SJSA1 (cell line): Measurements from ENCODE around the gene CCL2. TPM values are rescaled to one million over a fixed set of nuclear protein-coding genes. Genes with fewer than 3 reads are reported as not detected.
A peak's percentile ranks its signal among the peaks of the same experiment; 100 is the strongest.

Experiments
- DNase-seq, 2 experiments: peaks; one replicate each; pipeline ENCODE4 v3.0.0-alpha.2; 2015 to 2020; ENCODE audit warnings: low spot score in 2 of 2, low read depth in 1 of 2
- H3K27ac ChIP-seq: fragments of 250-450 bp; sonication (Bioruptor Pico); 2 replicates; pipeline ENCODE4 v1.5.1; 2020; ENCODE audit warnings: mild to moderate bottlenecking, moderate library complexity
- H3K27me3 ChIP-seq: fragments of 250-450 bp; sonication (Bioruptor Pico); replicated peaks from 2 replicates; pipeline ENCODE4 v1.5.1; 2020; ENCODE audit warnings: mild to moderate bottlenecking, moderate library complexity
- H3K36me3 ChIP-seq: fragments of 250-450 bp; sonication (Bioruptor Pico); 2 replicates; pipeline ENCODE4 v1.5.1; 2020; ENCODE audit warnings: mild to moderate bottlenecking
- H3K4me1 ChIP-seq: fragments of 250-450 bp; sonication (Bioruptor Pico); replicated peaks from 2 replicates; pipeline ENCODE4 v1.6.1; 2021; ENCODE audit warnings: mild to moderate bottlenecking
- H3K4me3 ChIP-seq: fragments of 250-450 bp; sonication (Bioruptor Pico); 2 replicates; pipeline ENCODE4 v1.5.1; 2020; ENCODE audit warnings: mild to moderate bottlenecking
- H3K9me3 ChIP-seq: fragments of 250-450 bp; sonication (Bioruptor Pico); replicated peaks from 2 replicates; pipeline ENCODE4 v1.5.1; 2020; ENCODE audit warnings: mild to moderate bottlenecking
- total RNA-seq: library from RNA; depleted of rRNA; stranded (reverse); fragments of >200 nt; shearing (Covaris generic); gene quantifications from 2 replicates; pipeline ENCODE4 v1.2.3, GENCODE V29; 2014

The CCL2 gene
- total RNA-seq, 1 experiment from 2014 or later, result 18.8 TPM

DNA sequence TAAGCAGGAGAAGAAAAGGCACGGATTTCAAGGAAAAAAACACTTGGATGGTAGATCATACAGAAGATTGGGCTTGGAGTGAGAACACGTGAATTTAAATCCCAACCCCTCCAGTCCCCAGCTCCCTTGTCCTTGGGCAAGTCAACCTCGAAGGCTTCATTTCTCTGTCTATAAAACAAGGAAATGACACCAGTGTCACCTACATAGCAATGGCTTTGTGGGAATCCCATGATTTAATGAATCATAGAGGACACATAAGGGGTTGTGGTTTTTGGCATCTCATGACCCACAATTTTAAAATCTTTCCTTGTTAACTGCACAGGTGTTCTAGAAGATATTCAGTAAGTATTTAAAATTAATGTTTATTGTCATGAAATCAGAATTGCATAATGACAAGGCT, 8.2 kb upstream of the CCL2 start:
- no peak overlapping the region for H3K27ac ChIP-seq
- H3K4me3 ChIP-seq, result no peak overlapping the region
- no peaks in the 10 kb centered on the region for H3K9me3 ChIP-seq
- H3K4me1 ChIP-seq, result peaks cover 54% of the 10 kb centered on the region
- H3K36me3 ChIP-seq, result no peaks in the 10 kb centered on the region
- no peaks in the 10 kb centered on the region for H3K27me3 ChIP-seq
- DNase-seq, result no peak

DNA sequence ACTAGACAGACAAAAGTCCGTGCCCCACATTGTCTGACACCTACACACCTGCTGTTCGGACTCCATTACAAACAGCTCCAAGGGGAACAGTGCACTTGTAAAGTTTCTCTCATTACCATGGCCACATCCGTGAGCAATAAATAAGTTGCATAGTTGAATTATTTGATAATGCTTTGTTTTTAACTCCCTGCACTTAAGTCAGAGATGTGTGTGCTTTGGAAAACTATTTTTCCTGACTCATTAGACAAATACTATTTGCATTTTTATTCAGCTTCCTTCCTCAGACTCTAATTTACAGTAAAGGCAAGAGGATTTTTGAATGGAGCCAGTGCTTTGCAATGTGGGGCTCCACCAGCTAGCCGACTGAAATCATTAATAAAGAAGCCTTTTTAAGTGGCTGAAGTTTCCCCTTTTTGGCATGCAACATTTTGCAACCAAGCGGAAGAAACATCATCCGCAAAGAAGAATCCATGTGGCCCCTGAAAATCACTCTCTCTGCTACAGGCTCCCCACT, 6.5 kb upstream of the CCL2 start:
- Histone ChIP-seq H3K4me3 (no peak overlapping the region), H3K36me3 (no peaks in the 10 kb centered on the region), H3K4me1 (peaks cover 71% of the 10 kb centered on the region), H3K9me3 (no peaks in the 10 kb centered on the region), H3K27ac (peak overlapping the region; percentile 53), H3K27me3 (no peaks in the 10 kb centered on the region)
- peak in 1 of 2 experiments; percentile 53 for DNase-seq

- no peaks in the 10 kb centered on the region for H3K9me3 ChIP-seq
- no peak for DNase-seq
- H3K36me3 ChIP-seq, result no peaks in the 10 kb centered on the region
- peak overlapping the region; percentile 53 for H3K27ac ChIP-seq
- no peak overlapping the region for H3K4me3 ChIP-seq
- H3K27me3 ChIP-seq, result no peaks in the 10 kb centered on the region
- H3K4me1 ChIP-seq, result peaks cover 76% of the 10 kb centered on the region
These were observed 6.0 kb upstream of the CCL2 start for GRCh38 chr17:34249061-34249460.

- no peaks in the 10 kb centered on the region for H3K9me3 ChIP-seq
- no peaks in the 10 kb centered on the region for H3K27me3 ChIP-seq
- peaks cover 80% of the 10 kb centered on the region for H3K4me1 ChIP-seq
- H3K27ac ChIP-seq, result peak overlapping the region; percentile 53; the same call in 1 of the 2 replicates
- no peaks in the 10 kb centered on the region for H3K36me3 ChIP-seq
- no peak for DNase-seq
- no peak overlapping the region for H3K4me3 ChIP-seq
These were observed 5.6 kb upstream of the CCL2 start for GRCh38 chr17:34249478-34249877.

DNA sequence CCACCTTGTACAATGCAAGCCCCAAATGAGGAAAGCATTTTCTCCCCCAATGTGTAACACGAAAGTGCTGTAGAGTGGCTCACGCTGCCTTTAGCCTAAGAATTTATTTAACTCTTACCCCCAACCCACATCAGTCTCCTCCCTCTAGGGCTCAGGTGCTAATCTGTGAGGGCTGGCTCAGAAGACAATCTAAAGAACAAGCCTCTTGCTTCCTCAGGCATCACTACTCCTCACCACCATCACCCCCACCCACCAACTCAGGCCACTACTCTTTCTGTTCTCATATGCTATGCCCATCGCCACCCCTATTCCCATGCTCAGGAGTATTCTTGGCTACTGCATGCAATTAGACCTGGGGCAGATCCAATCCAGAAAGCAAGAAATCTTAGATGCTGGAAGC, 3.9 kb upstream of the CCL2 start:
- Histone ChIP-seq H3K36me3 (no peaks in the 10 kb centered on the region), H3K27me3 (no peaks in the 10 kb centered on the region), H3K4me3 (no peak overlapping the region), H3K4me1 (peaks cover 82% of the 10 kb centered on the region), H3K9me3 (no peaks in the 10 kb centered on the region), H3K27ac (no peak overlapping the region)
- no peak for DNase-seq

- no peak for DNase-seq
These were observed 3.0 kb upstream of the CCL2 start for GRCh38 chr17:34252095-34252443.

GRCh38 chr17:34252444-34253138, 2.5 kb upstream of the CCL2 start:
- H3K4me1 ChIP-seq, result peaks cover 81% of the 10 kb centered on the region
- no peaks in the 10 kb centered on the region for H3K27me3 ChIP-seq
- no peaks in the 10 kb centered on the region; the same call in 1 of the 2 replicates for H3K36me3 ChIP-seq
- no peaks in the 10 kb centered on the region for H3K9me3 ChIP-seq
- peak; percentile 92 to 96 for DNase-seq
- H3K4me3 ChIP-seq, result no peak overlapping the region
- H3K27ac ChIP-seq, result peak overlapping the region; percentile 85

More at GRCh38 chr17:34252095-34252443, 3.0 kb upstream of the CCL2 start:
- H3K4me1 ChIP-seq, result peaks cover 82% of the 10 kb centered on the region
- H3K36me3 ChIP-seq, result no peaks in the 10 kb centered on the region; the same call in 1 of the 2 replicates
- H3K9me3 ChIP-seq, result no peaks in the 10 kb centered on the region
- peak overlapping the region; percentile 85 for H3K27ac ChIP-seq
- no peak overlapping the region for H3K4me3 ChIP-seq
- H3K27me3 ChIP-seq, result no peaks in the 10 kb centered on the region

- no peak for DNase-seq
- Histone ChIP-seq H3K27ac (peak overlapping the region; percentile 85), H3K27me3 (no peaks in the 10 kb centered on the region), H3K9me3 (no peaks in the 10 kb centered on the region), H3K4me3 (no peak overlapping the region), H3K36me3 (no peaks in the 10 kb centered on the region; the same call in 1 of the 2 replicates), H3K4me1 (peaks cover 75% of the 10 kb centered on the region)
These were observed 2.0 kb upstream of the CCL2 start for GRCh38 chr17:34253139-34253525.

DNA sequence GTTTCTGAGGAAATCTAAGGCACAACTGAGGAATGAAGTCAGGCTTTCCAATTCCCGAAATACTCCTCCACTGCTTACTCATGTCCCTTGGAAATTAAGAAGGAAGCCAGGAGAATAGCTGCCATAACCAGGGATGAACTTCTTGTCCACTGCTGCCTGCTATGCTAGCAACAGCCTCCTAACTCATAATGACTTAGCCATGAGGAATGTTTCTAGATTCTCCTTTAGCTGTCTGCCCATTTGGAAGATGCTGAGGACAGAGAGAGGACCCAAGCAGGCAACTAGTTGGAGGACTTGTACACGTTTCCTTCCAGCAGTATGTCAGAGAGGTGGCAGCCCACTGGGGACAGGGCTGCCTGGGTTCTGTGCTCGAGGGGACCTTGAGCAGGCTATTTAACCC, 939 bp upstream of the CCL2 start:
- H3K4me3 ChIP-seq, result no peak overlapping the region
- H3K27ac ChIP-seq, result peak overlapping the region; percentile 85
- DNase-seq, result peak in 1 of 2 experiments; percentile 50
- H3K36me3 ChIP-seq, result no peaks in the 10 kb centered on the region; the same call in 1 of the 2 replicates
- no peaks in the 10 kb centered on the region for H3K9me3 ChIP-seq
- H3K27me3 ChIP-seq, result no peaks in the 10 kb centered on the region
- H3K4me1 ChIP-seq, result peaks cover 65% of the 10 kb centered on the region

DNA sequence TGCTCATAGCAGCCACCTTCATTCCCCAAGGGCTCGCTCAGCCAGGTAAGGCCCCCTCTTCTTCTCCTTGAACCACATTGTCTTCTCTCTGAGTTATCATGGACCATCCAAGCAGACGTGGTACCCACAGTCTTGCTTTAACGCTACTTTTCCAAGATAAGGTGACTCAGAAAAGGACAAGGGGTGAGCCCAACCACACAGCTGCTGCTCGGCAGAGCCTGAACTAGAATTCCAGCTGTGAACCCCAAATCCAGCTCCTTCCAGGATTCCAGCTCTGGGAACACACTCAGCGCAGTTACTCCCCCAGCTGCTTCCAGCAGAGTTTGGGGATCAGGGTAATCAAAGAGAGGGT, 272 bp downstream of the CCL2 start:
- no peaks in the 10 kb centered on the region; the same call in 1 of the 2 replicates for H3K36me3 ChIP-seq
- no peaks in the 10 kb centered on the region for H3K9me3 ChIP-seq
- peak overlapping the region; percentile 85 for H3K27ac ChIP-seq
- DNase-seq, result no peak
- peaks cover 53% of the 10 kb centered on the region for H3K4me1 ChIP-seq
- H3K27me3 ChIP-seq, result no peaks in the 10 kb centered on the region
- peak overlapping the region; percentile 32 for H3K4me3 ChIP-seq

DNA sequence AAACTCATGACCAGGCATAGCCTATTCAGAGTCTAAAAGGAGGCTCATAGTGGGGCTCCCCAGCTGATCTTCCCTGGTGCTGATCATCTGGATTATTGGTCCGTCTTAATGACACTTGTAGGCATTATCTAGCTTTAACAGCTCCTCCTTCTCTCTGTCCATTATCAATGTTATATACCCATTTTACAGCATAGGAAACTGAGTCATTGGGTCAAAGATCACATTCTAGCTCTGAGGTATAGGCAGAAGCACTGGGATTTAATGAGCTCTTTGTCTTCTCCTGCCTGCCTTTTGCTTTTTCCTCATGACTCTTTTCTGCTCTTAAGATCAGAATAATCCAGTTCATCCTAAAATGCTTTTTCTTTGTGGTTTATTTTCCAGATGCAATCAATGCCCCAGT, 756 bp downstream of the CCL2 start:
- Histone ChIP-seq H3K4me1 (peaks cover 48% of the 10 kb centered on the region), H3K36me3 (no peaks in the 10 kb centered on the region; the same call in 1 of the 2 replicates), H3K9me3 (no peaks in the 10 kb centered on the region), H3K4me3 (peak overlapping the region; percentile 32), H3K27me3 (no peaks in the 10 kb centered on the region), H3K27ac (no peak overlapping the region)
- no peak for DNase-seq

DNA sequence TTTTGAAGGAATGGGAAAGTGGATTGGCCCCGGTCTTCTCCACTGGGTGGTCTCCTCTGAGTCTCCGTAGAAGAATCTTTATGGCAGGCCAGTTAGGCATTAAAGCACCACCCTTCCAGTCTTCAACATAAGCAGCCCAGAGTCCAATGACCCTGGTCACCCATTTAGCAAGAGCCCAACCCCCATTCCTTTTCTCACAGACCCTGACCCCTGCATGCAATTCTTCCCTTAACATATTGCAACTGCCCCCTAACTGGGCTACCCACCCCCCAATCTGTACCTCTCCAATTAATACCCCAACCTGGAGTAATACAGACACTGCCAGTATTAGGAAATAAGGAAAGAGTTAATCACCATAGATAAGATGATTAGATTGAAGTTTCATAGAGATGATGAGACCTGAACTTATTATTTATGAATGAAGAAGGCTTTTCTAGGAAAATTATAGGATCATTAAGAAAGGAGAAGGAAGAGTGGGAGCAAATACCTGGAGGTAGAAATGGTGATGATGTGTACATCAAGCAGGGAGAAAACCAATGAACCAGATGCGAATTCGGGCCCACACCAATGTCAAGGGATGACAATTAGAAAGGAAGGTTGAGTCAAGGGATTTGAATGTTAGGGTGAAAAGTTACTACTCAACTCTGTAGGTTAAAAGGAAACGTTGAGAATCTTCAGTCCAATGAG, 2.4 kb downstream of the CCL2 start:
- no peaks in the 10 kb centered on the region; the same call in 1 of the 2 replicates for H3K36me3 ChIP-seq
- no peaks in the 10 kb centered on the region for H3K9me3 ChIP-seq
- no peaks in the 10 kb centered on the region; the same call in 1 of the 2 replicates for H3K27me3 ChIP-seq
- no peak overlapping the region for H3K27ac ChIP-seq
- H3K4me1 ChIP-seq, result peaks cover 32% of the 10 kb centered on the region
- H3K4me3 ChIP-seq, result no peak overlapping the region
- no peak for DNase-seq

GRCh38 chr17:34257986-34258326, 2.9 kb downstream of the CCL2 start:
- Histone ChIP-seq H3K4me1 (peaks cover 27% of the 10 kb centered on the region), H3K27ac (no peak overlapping the region), H3K4me3 (no peak overlapping the region), H3K36me3 (no peaks in the 10 kb centered on the region; the same call in 1 of the 2 replicates), H3K27me3 (no peaks in the 10 kb centered on the region; the same call in 1 of the 2 replicates), H3K9me3 (no peaks in the 10 kb centered on the region)
- DNase-seq, result no peak

- Histone ChIP-seq H3K4me3 (no peak overlapping the region), H3K36me3 (no peaks in the 10 kb centered on the region; the same call in 1 of the 2 replicates), H3K9me3 (no peaks in the 10 kb centered on the region), H3K4me1 (peaks cover 15% of the 10 kb centered on the region), H3K27me3 (no peaks in the 10 kb centered on the region; the same call in 1 of the 2 replicates), H3K27ac (no peak overlapping the region)
- no peak for DNase-seq
These were observed 4.1 kb downstream of the CCL2 start for GRCh38 chr17:34259146-34259545.
